RWPE2 (cell line): ENCODE results near the gene UST.
"Not testable (repeated sequence)": the region's sequence is repeated elsewhere in the genome, so short reads cannot be mapped to it uniquely, and the experiment has no call there.

Experiments used
- ATAC-seq: fragments of 200-7000 bp; cut with Tn5 transposase; 3 replicates; pipeline ENCODE4 v1.9.1; 2021; ENCODE audit warnings: low read depth
- DNase-seq: peaks from one replicate; pipeline ENCODE4 v3.0.0-alpha.2; 2020; ENCODE audit warnings: low spot score
- H3K27ac ChIP-seq: fragments of 450-650 bp; 2 replicates; pipeline ENCODE4 v1.5.1; 2017; ENCODE audit warnings: mild to moderate bottlenecking; ENCODE audit not compliant: poor library complexity, severe bottlenecking
- H3K27me3 ChIP-seq: fragments of 250-450 bp; sonication (Bioruptor Pico); 2 replicates; pipeline ENCODE4 v1.5.1; 2021; ENCODE audit warnings: mild to moderate bottlenecking, moderate library complexity; ENCODE audit not compliant: insufficient read depth, poor library complexity, severe bottlenecking
- H3K36me3 ChIP-seq: fragments of 250-450 bp; sonication (Bioruptor Pico); 2 replicates; pipeline ENCODE4 v1.5.1; 2020; ENCODE audit warnings: low read depth, mild to moderate bottlenecking, moderate library complexity
- H3K4me1 ChIP-seq: fragments of 250-450 bp; sonication (Bioruptor Pico); 2 replicates; pipeline ENCODE4 v1.5.1; 2021; ENCODE audit warnings: mild to moderate bottlenecking, moderate library complexity; ENCODE audit not compliant: insufficient read depth, poor library complexity, severe bottlenecking
- H3K4me3 ChIP-seq: fragments of 250-450 bp; sonication (Bioruptor Pico); 2 replicates; pipeline ENCODE4 v1.5.1; 2021; ENCODE audit warnings: mild to moderate bottlenecking, moderate library complexity; ENCODE audit not compliant: severe bottlenecking
- H3K9me3 ChIP-seq: fragments of 250-450 bp; sonication (Bioruptor Pico); 2 replicates; pipeline ENCODE4 v1.5.1; 2021; ENCODE audit warnings: mild to moderate bottlenecking, moderate library complexity; ENCODE audit not compliant: severe bottlenecking
- CTCF ChIP-seq: fragments of 450-650 bp; IDR thresholded peaks from one replicate; pipeline ENCODE4 v1.5.1; 2017; ENCODE audit warnings: mild to moderate bottlenecking, moderate library complexity; ENCODE audit not compliant: poor library complexity, severe bottlenecking

The UST gene

GRCh38 chr6:148974351-148974750 lies 227.5 kb downstream of the UST start:
- ATAC-seq (no peak), DNase-seq (no peak)
- H3K36me3 ChIP-seq = no peaks in the 10 kb centered on the region
- H3K4me3 ChIP-seq = no peak overlapping the region
- no peaks in the 10 kb centered on the region for H3K27me3 ChIP-seq
- no peaks in the 10 kb centered on the region for H3K4me1 ChIP-seq
- H3K9me3 ChIP-seq = no peaks in the 10 kb centered on the region
- no peak overlapping the region for H3K27ac ChIP-seq
- no peak for TF ChIP-seq CTCF

DNA sequence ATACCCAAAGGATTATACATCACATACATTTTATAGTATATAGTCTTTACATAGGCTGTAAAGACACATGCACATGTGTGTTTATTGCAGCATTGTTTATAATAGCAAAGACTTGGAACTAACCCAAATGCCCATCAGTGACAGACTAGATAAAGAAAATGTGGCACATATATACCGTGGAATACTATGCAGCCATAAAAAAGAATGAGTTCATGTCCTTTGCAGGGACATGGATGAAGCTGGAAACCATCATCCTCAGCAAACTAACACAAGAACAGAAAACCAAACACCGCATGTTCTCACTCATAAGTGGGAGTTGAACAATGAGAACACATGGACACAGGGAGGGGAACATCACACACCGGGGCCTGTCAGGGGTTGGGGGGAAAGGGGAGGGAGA lies 231.5 kb downstream of the UST start:
- not testable (repeated sequence) for H3K36me3 ChIP-seq, H3K27me3 ChIP-seq, ATAC-seq, H3K4me3 ChIP-seq, H3K4me1 ChIP-seq, DNase-seq, H3K27ac ChIP-seq, H3K9me3 ChIP-seq

DNA sequence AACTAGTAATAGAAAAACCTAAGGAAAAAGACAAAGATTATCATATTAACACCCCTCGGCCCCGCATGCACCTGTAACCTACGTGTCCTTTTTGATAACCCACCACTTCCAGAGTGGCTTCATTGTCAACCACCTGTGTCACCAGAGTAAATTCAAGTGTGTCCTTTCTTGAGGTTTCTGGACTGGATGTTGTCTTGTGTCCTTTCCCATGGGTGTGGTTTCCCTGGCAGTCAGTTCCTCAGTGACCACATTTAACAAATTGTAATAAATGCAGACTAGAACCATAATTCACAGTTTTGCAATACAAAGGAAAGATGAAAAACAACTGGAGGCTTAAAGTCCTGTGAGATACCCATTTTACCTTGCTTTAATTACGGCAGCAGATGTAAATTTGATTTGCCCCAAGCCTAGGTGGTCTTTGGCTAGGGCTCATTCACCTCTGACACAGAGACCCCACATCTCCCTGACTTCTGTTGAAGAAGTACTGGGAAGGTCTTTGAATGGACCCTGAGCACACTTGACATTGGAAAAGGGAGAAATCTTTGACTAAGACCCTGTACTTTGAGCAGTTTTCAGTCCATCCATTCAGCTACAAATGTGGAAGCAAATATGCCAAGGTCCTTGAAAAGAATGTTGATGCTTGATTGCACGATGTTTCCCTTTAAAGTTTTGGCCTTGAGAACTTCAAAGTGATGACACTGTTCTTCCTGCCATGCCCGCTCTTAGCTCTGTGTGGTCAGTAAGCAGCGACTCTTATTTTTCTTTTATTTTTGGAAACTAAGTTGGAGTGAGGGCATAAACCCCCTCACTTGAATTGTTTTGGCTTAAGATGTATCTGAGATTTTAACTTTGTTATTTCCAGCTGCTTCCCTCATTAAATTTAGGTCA lies 232.4 kb downstream of the UST start:
- Histone ChIP-seq H3K4me3 (no peak overlapping the region), H3K27ac (no peak overlapping the region)
- no peak for ATAC-seq

DNA sequence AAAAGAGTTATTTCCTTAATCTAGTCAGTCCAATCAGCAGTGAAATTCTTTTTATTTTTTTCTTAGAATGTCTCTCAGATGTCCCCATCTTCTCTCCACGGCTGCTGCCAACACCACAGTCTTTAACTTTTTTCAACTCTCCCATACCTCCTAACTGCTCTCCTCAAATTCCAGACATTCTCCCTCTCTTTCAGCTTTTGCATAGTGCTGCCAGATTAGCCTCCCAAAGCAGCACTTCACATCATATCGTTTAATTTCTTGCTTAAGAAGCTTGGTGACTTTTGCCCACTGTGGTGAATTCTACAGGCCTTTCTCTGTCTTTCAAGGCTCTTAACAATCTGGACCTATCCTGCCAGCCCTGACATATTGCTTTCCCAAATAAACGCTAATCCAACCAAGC lies 233.4 kb downstream of the UST start:
- TF ChIP-seq CTCF = no peak
- ATAC-seq (no peak), DNase-seq (no peak)
- Histone ChIP-seq H3K36me3 (no peaks in the 10 kb centered on the region), H3K27me3 (no peaks in the 10 kb centered on the region), H3K4me3 (no peak overlapping the region), H3K27ac (no peak overlapping the region), H3K9me3 (no peaks in the 10 kb centered on the region), H3K4me1 (peaks cover 3% of the 10 kb centered on the region)

More for the DNA sequence above, 232.4 kb downstream of the UST start:
- no peaks in the 10 kb centered on the region for H3K27me3 ChIP-seq
- peaks cover 3% of the 10 kb centered on the region for H3K4me1 ChIP-seq
- H3K36me3 ChIP-seq = no peaks in the 10 kb centered on the region
- no peaks in the 10 kb centered on the region for H3K9me3 ChIP-seq
- TF ChIP-seq CTCF = no peak
- no peak for DNase-seq

DNA sequence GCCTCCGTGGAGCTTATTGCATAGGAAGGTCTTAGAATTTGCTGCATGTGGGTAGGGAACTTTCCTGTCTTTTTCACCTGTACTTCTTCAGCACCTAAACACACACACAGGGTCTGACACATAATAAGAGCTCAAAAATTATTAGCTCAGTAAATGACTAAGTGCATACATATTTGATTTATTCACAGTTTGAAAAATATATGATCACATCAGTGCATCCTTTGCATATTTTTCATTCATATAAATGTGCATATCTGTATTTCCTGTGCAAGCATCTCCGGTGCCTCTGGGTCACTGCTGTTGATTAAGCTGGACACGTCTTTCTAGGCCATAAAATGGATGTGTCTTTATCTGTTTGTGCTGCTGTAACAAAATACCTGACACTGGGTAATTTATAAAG lies 234.7 kb downstream of the UST start:
- ATAC-seq = peak; percentile 80
- Histone ChIP-seq H3K4me3 (no peak overlapping the region), H3K36me3 (no peaks in the 10 kb centered on the region), H3K27ac (no peak overlapping the region), H3K27me3 (no peaks in the 10 kb centered on the region), H3K9me3 (no peaks in the 10 kb centered on the region), H3K4me1 (peaks cover 3% of the 10 kb centered on the region)
- no peak for DNase-seq
- TF ChIP-seq CTCF = no peak
